Measurements from ENCODE around the gene DNAH6.
A peak's percentile ranks its signal among the peaks of the same experiment; 100 is the strongest.

The DNAH6 gene

DNA sequence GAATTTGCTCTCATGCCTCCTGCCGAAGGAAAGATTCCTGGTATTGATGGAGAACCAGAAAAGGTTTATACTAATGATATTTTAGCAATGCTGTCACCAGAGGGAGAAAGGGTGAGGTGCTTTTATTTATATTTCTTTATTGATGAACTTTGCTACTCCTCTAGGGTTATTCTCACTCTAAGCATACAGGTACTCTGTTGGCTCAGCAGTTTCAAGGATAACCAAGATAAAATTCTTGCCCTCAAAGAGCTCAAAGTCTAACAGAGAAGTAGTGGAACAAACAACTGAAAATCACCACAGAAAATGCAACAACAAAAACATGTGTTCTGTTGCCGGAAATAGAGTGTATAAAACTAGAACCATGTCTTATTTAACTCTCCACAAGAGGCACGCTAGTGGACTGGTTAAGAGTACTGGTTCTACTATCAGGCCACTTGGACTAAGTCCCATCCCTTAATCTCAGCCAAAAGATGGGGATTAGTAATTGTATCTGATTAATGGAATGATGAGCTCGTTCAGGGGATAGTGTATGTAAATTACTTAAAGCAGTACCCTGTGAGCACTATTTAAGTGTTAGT lies 103.6 kb downstream of the DNAH6 start:
- CTCF ChIA-PET = no interaction called here
- no peak for DNase-seq (ENCODE audit: extremely low spot score)
- TF ChIP-seq FOXM1 (IDR thresholded peaks at IDR 0.05; ENCODE audit: borderline replicate concordance) = no peak
- TF ChIP-seq HDGF (IDR thresholded peaks at IDR 0.05; ENCODE audit: borderline replicate concordance) = no peak
- no peak for TF ChIP-seq L3MBTL2 (conservative IDR thresholded peaks at IDR 0.05)
- POLR2A ChIA-PET = no interaction called here

DNA sequence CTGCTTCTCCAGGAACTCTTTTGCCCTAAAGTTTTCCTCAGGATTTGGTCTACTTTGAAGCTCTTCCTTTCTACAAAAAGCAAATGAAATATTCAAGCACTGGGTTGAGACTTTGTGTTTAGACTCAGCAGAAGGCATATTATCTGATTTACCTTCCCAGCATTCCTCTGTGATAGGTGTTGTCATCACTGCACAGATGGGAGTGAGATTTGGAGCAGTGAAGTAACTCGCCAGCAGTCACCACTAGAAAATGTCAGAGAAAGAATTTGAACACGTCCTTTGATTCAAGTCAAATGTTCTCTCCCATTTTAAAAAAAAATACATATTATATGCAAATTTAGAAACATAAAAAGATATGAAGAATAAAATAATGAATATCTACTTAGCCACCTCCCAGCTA lies 112.2 kb downstream of the DNAH6 start:
- TF ChIP-seq CTBP1 (IDR thresholded peaks at IDR 0.05; ENCODE audit: borderline replicate concordance) (no peak), TARDBP (IDR thresholded peaks at IDR 0.05) (no peak), LEF1 (IDR thresholded peaks at IDR 0.05; ENCODE audit: borderline replicate concordance) (no peak), ZNF384 (IDR thresholded peaks at IDR 0.05) (no peak)
- ChIA-PET POLR2A (no interaction called here), CTCF (interaction anchor here (0.6 kb wide), 2 partner anchors 139 to 150 kb away, joined by 3 read pairs; no protein-coding TSS in a partner anchor)
- no peak for DNase-seq (ENCODE audit: extremely low spot score)

- DNase-seq (ENCODE audit: extremely low spot score) = no peak
- TF ChIP-seq BHLHE40 (IDR thresholded peaks at IDR 0.05; ENCODE audit: borderline replicate concordance) (no peak), HDGF (IDR thresholded peaks at IDR 0.05; ENCODE audit: borderline replicate concordance) (no peak), CTBP1 (IDR thresholded peaks at IDR 0.05; ENCODE audit: borderline replicate concordance) (no peak), ZNF384 (IDR thresholded peaks at IDR 0.05) (no peak), FOXK2 (IDR thresholded peaks at IDR 0.05) (no peak), L3MBTL2 (conservative IDR thresholded peaks at IDR 0.05) (no peak), NFRKB (IDR thresholded peaks at IDR 0.05) (no peak), SUZ12 (IDR thresholded peaks at IDR 0.05) (no peak), FOXM1 (IDR thresholded peaks at IDR 0.05; ENCODE audit: borderline replicate concordance) (no peak)
- TF ChIP-seq, protein P1, sequence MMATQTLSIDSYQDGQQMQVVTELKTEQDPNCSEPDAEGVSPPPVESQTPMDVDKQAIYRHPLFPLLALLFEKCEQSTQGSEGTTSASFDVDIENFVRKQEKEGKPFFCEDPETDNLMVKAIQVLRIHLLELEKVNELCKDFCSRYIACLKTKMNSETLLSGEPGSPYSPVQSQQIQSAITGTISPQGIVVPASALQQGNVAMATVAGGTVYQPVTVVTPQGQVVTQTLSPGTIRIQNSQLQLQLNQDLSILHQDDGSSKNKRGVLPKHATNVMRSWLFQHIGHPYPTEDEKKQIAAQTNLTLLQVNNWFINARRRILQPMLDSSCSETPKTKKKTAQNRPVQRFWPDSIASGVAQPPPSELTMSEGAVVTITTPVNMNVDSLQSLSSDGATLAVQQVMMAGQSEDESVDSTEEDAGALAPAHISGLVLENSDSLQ (IDR thresholded peaks at IDR 0.05) = no peak
- CTCF ChIA-PET = no interaction called here
Measured at GRCh38 chr2:84629550-84629949, 113.3 kb downstream of the DNAH6 start.

GRCh38 chr2:84631047-84631446 lies 114.7 kb downstream of the DNAH6 start:
- peak; percentile 60 for DNase-seq (ENCODE audit: extremely low spot score)
- TF ChIP-seq SP1 (IDR thresholded peaks at IDR 0.05) = no peak
- TF ChIP-seq TARDBP (IDR thresholded peaks at IDR 0.05) = no peak
- no peak for TF ChIP-seq SUZ12 (IDR thresholded peaks at IDR 0.05)
- TF ChIP-seq ELF4 (IDR thresholded peaks at IDR 0.05) = no peak
- no peak for TF ChIP-seq FOXM1 (IDR thresholded peaks at IDR 0.05; ENCODE audit: borderline replicate concordance)
- TF ChIP-seq BHLHE40 (IDR thresholded peaks at IDR 0.05; ENCODE audit: borderline replicate concordance) = no peak
- no peak for TF ChIP-seq FOXA1 (IDR thresholded peaks at IDR 0.05)
- TF ChIP-seq HDGF (IDR thresholded peaks at IDR 0.05; ENCODE audit: borderline replicate concordance) = no peak
- TF ChIP-seq CTBP1 (IDR thresholded peaks at IDR 0.05; ENCODE audit: borderline replicate concordance) = no peak
- no peak for TF ChIP-seq FOXK2 (IDR thresholded peaks at IDR 0.05)
- TF ChIP-seq L3MBTL2 (conservative IDR thresholded peaks at IDR 0.05) = no peak
- no peak for TF ChIP-seq ARNT (IDR thresholded peaks at IDR 0.05)
- TF ChIP-seq, protein P1 (IDR thresholded peaks at IDR 0.05) = no peak
- no peak for TF ChIP-seq ZNF384 (IDR thresholded peaks at IDR 0.05)
- no peak for TF ChIP-seq NFRKB (IDR thresholded peaks at IDR 0.05)
- TF ChIP-seq LEF1 (IDR thresholded peaks at IDR 0.05; ENCODE audit: borderline replicate concordance) = no peak
- ChIA-PET CTCF (interaction anchor here (0.6 kb wide), 1 partner anchor 121 kb away, joined by 3 read pairs; no protein-coding TSS in a partner anchor), POLR2A (no interaction called here)

More at GRCh38 chr2:84629550-84629949, 113.3 kb downstream of the DNAH6 start:
- POLR2A ChIA-PET = no interaction called here

DNA sequence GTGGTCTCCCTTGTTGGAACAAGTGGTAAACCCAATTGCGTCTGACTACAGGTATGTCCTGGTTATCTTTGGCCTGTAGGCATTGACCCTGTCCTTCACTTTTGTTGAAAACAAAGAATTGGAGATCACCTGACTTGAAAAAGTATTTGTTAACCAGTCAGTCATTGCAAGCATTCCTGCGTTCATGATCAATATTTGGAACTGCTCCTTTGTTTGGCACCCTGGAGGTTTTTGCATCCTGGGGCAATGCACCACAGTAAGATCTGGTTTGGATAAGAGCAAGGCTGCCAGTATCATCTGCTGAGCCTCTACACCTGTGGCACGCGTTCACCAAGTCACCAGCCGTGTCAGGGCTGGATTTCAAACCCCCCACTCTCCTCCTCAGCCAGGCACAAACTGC lies 115.7 kb downstream of the DNAH6 start:
- DNase-seq (ENCODE audit: extremely low spot score) = no peak
- TF ChIP-seq ARNT (IDR thresholded peaks at IDR 0.05) (no peak), FOXK2 (IDR thresholded peaks at IDR 0.05) (no peak), CTBP1 (IDR thresholded peaks at IDR 0.05; ENCODE audit: borderline replicate concordance) (no peak), BHLHE40 (IDR thresholded peaks at IDR 0.05; ENCODE audit: borderline replicate concordance) (no peak), L3MBTL2 (conservative IDR thresholded peaks at IDR 0.05) (no peak), FOXA1 (IDR thresholded peaks at IDR 0.05) (no peak)
- TF ChIP-seq, protein P1 (IDR thresholded peaks at IDR 0.05) = no peak
- POLR2A ChIA-PET = no interaction called here
- CTCF ChIA-PET = no interaction called here

GRCh38 chr2:84636080-84636971 lies 120.0 kb downstream of the DNAH6 start:
- CTCF ChIA-PET = interaction anchor here (0.7 to 1.2 kb wide), 2 partner anchors 110 to 602 kb away, joined by 3 read pairs; no protein-coding TSS in a partner anchor
- POLR2A ChIA-PET = no interaction called here
- DNase-seq (ENCODE audit: extremely low spot score) = no peak
- TF ChIP-seq FOXA1 (IDR thresholded peaks at IDR 0.05) = no peak
- TF ChIP-seq NFRKB (IDR thresholded peaks at IDR 0.05) = no peak
- TF ChIP-seq, protein P1 (IDR thresholded peaks at IDR 0.05) = no peak

All from HEK293T (cell line).